Activated CD4-positive, alpha-beta T cell treated with anti-CD3 and anti-CD28 coated beads, Interleukin-2, amount 50 U/mL, for 24 hours (primary cell): ENCODE measurements around the gene MYH14.

Experiments used
- DNase-seq, 2 donors: peaks; one replicate each; pipeline ENCODE4 v3.0.0-alpha.2; 2020; ENCODE audit warnings: low read depth in 1 of 2, low spot score in 1 of 2

Gene MYH14

GRCh38 chr19:50287331-50287730 lies 83.9 kb downstream of the MYH14 start:
- no peak for DNase-seq

GRCh38 chr19:50288954-50289353 lies 85.5 kb downstream of the MYH14 start:
- no peak for DNase-seq

GRCh38 chr19:50290011-50290410 lies 86.6 kb downstream of the MYH14 start:
- DNase-seq, result no peak

GRCh38 chr19:50290775-50291174 lies 87.4 kb downstream of the MYH14 start:
- DNase-seq, result no peak

GRCh38 chr19:50292216-50292827 lies 88.9 kb downstream of the MYH14 start:
- no peak for DNase-seq

GRCh38 chr19:50293263-50294004 lies 90.0 kb downstream of the MYH14 start:
- DNase-seq, result no peak

GRCh38 chr19:50300051-50300450 lies 96.6 kb downstream of the MYH14 start:
- DNase-seq, result no peak

GRCh38 chr19:50300814-50301606 lies 97.6 kb downstream of the MYH14 start:
- DNase-seq, result peak in 1 of 2 donors; percentile 25

- no peak for DNase-seq
Measured at GRCh38 chr19:50301607-50301971, 98.2 kb downstream of the MYH14 start.

- DNase-seq, result no peak
Measured at GRCh38 chr19:50303558-50303957, 100.1 kb downstream of the MYH14 start.

GRCh38 chr19:50308991-50309390 lies 105.6 kb downstream of the MYH14 start:
- DNase-seq, result no peak

GRCh38 chr19:50309396-50310125 lies 106.1 kb downstream of the MYH14 start:
- DNase-seq, result no peak

- DNase-seq, result no peak
Measured at GRCh38 chr19:50310759-50311465, 107.5 kb downstream of the MYH14 start.

- no peak for DNase-seq
Measured at GRCh38 chr19:50311723-50312635, 108.6 kb downstream of the MYH14 start.

GRCh38 chr19:50312967-50313811 lies 109.8 kb downstream of the MYH14 start:
- no peak for DNase-seq

GRCh38 chr19:50313812-50314536 lies 110.6 kb downstream of the MYH14 start:
- DNase-seq, result no peak

GRCh38 chr19:50314724-50315708 lies 111.6 kb downstream of the MYH14 start:
- no peak for DNase-seq
